ENCODE results near the gene PLSCR4. TPM values are rescaled to one million over a fixed set of nuclear protein-coding genes. Genes with fewer than 3 reads are reported as not detected.

Gene PLSCR4
- total and polyA plus RNA-seq, 2 of the 4 experiments (the other 2 are of a cell fraction): 3.8 to 4.4 TPM

DNA sequence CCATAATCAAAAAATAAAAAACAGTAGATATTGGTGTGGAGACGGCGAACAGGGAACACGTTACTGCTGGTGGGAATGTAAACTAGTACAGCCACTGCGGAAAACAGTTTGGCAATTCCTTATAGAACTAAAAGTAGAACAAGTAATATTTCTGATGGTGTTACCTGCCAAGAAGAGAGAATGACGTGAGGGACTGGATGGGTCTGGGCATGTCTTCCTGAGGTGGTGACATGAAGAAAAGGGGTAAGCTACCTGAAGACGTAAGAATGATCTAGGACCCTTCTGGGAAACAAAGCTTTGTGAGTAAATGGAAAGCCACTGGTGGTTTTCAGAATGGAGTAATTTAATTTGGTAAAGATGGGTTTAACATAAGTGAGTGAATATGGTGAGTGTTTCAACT lies 70.5 kb downstream of the PLSCR4 start:
- Histone ChIP-seq H3K4me2 (ENCODE audit: low read depth, low read length) (no peak overlapping the region), H3K27me3 (ENCODE audit: control insufficient read depth, insufficient read depth, low read length) (no peaks in the 10 kb centered on the region), H2AFZ (replicated peaks; ENCODE audit: low read length, poor library complexity) (no peak overlapping the region), H3K4ac (ENCODE audit: low read depth, low read length) (no peak overlapping the region), H2BK20ac (ENCODE audit: low read depth, low read length) (no peak overlapping the region), H4K8ac (ENCODE audit: low read depth in 2 of 2, low read length in 2 of 2) (no peak overlapping the region), H2BK5ac (ENCODE audit: low read depth, low read length, poor library complexity, severe bottlenecking) (no peak overlapping the region), H3K79me1 (ENCODE audit: low read depth in 1 of 2, low read length in 2 of 2) (no peaks in the 10 kb centered on the region), H3K4me1 (ENCODE audit: control insufficient read depth, insufficient read depth, low read length) (no peaks in the 10 kb centered on the region), H3K9me3 (ENCODE audit: control insufficient read depth, insufficient read depth, low read length) (no peaks in the 10 kb centered on the region), H3K9me1 (ENCODE audit: insufficient read depth, low read length) (no peaks in the 10 kb centered on the region; the same call in 1 of the 2 replicates), H3K18ac (ENCODE audit: low read depth, low read length) (no peak overlapping the region), H3K14ac (replicated peaks; ENCODE audit: low read depth, low read length) (no peak overlapping the region), H2AK5ac (ENCODE audit: low read depth, low read length) (no peak overlapping the region), H4K20me1 (ENCODE audit: insufficient read depth, low read length) (no peaks in the 10 kb centered on the region), H3K36me3 (ENCODE audit: control insufficient read depth, insufficient read depth, low read length) (no peaks in the 10 kb centered on the region), H3K56ac (ENCODE audit: extremely low read depth, insufficient read depth, low read length) (no peak overlapping the region), H2AK9ac (replicated peaks; ENCODE audit: low read depth, low read length, poor library complexity) (no peak overlapping the region), H4K91ac (ENCODE audit: insufficient read depth, low read depth, low read length) (no peak overlapping the region), H3K9ac (ENCODE audit: low read depth, low read length) (no peak overlapping the region), H3K27ac (ENCODE audit: insufficient read depth, low read length) (no peak overlapping the region), H3K23ac (ENCODE audit: low read depth, low read length) (no peak overlapping the region), H4K5ac (ENCODE audit: low read depth, low read length) (no peak overlapping the region), H2BK120ac (ENCODE audit: low read depth, low read length) (no peak overlapping the region), H3K4me3 (ENCODE audit: insufficient read depth, low read depth, low read length) (no peak overlapping the region), H2BK15ac (ENCODE audit: low read depth, low read length) (no peak overlapping the region)
- TF ChIP-seq CHD1 (IDR thresholded peaks at IDR 0.05; ENCODE audit: low read depth, low read length): no peak
- no peak for TF ChIP-seq USF2 (IDR thresholded peaks at IDR 0.05; ENCODE audit: low read depth, low read length)
- no peak for TF ChIP-seq RAD21 (IDR thresholded peaks at IDR 0.05; ENCODE audit: low read length)
- no peak for TF ChIP-seq RCOR1 (IDR thresholded peaks at IDR 0.05; ENCODE audit: insufficient replicate concordance, low read length)
- TF ChIP-seq ELK1 (IDR thresholded peaks at IDR 0.05; ENCODE audit: borderline replicate concordance, low read depth, low read length): no peak
- no peak for TF ChIP-seq CEBPB (IDR thresholded peaks at IDR 0.05; ENCODE audit: low read depth, low read length)
- TF ChIP-seq POLR2A (IDR thresholded peaks at IDR 0.05; ENCODE audit: low read depth, low read length): no peak
- dilution Hi-C loops (cut with HindIII; ENCODE audit: low sequenced_read_pairs, unreplicated experiment) (no loop called here), intact Hi-C loops (cut with micrococcal nuclease) (no loop called here), in situ Hi-C loops (cut with MboI; ENCODE audit: low sequenced_read_pairs) (no loop called here)
- DNase-seq (no peak), ATAC-seq (ENCODE audit: low read depth) (no peak)
- no TSS peak for BruUV-seq (replicated peaks)
- ChIA-PET POLR2A (ENCODE audit: unreplicated experiment) (no interaction called here), CTCF (no interaction called here)
- WGBS, 2 experiments (ENCODE audit: extremely low coverage in 2 of 2, insufficient read length in 1 of 2): 100% methylated on average over 1 of the region's 6 CpGs; no CpG with 5 or more reads in 1 of the 2 experiments
